ENCODE data around the gene USF3. TPM values are rescaled to one million over a fixed set of nuclear protein-coding genes. Genes with fewer than 3 reads are reported as not detected.
A peak's percentile ranks its signal among the peaks of the same experiment; 100 is the strongest.

Gene USF3, protein sequence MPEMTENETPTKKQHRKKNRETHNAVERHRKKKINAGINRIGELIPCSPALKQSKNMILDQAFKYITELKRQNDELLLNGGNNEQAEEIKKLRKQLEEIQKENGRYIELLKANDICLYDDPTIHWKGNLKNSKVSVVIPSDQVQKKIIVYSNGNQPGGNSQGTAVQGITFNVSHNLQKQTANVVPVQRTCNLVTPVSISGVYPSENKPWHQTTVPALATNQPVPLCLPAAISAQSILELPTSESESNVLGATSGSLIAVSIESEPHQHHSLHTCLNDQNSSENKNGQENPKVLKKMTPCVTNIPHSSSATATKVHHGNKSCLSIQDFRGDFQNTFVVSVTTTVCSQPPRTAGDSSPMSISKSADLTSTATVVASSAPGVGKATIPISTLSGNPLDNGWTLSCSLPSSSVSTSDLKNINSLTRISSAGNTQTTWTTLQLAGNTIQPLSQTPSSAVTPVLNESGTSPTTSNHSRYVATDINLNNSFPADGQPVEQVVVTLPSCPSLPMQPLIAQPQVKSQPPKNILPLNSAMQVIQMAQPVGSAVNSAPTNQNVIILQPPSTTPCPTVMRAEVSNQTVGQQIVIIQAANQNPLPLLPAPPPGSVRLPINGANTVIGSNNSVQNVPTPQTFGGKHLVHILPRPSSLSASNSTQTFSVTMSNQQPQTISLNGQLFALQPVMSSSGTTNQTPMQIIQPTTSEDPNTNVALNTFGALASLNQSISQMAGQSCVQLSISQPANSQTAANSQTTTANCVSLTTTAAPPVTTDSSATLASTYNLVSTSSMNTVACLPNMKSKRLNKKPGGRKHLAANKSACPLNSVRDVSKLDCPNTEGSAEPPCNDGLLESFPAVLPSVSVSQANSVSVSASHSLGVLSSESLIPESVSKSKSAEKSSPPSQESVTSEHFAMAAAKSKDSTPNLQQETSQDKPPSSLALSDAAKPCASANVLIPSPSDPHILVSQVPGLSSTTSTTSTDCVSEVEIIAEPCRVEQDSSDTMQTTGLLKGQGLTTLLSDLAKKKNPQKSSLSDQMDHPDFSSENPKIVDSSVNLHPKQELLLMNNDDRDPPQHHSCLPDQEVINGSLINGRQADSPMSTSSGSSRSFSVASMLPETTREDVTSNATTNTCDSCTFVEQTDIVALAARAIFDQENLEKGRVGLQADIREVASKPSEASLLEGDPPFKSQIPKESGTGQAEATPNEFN (N-terminal part only)
- polyA plus RNA-seq = 1 to 10 TPM; 2.7 to 6.0 (median 3.5) TPM

DNA sequence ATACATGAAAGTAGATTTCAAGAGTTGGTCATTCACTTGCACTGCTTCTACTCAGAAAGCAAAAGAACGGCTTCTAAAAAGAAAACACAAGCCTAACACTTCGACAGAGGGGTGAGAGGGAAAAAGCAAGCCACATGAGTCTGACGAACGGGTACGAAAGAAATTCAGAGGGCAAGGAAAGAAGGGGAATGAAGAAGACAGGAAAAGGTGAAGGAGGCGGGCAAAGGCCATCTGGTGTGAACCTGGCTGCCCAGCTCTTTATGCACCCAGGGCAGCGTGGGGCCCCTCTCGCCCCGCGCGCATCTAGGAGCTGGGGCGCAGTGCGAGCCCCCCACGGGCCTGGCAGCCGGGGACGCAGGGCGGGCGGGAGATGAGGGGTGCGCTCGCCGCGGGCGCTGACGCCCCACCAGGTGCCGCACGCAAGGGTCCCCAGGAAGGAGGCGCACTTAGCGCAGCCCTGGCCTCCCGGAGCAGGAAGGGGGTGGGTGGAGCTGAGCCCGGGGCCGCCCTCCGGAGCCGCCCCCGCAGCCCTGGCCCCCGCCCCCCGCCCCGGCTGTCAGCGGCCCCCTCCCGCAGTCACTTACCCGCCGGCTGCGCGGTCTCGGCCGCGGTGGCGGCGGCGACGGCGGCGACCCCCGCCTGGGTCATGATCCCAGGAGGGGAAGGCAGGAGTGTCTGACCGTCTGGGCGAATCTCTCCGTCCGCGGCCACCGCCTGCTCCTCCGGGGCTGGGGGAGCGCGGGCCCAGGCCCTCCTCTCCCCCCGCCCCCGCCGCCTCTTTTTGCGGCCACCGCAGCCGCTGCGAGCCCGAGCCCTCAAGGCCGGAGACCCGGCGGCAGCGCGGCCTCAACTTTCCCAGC is at the start of gene USF3:
USF3 (minus strand) TSS at position 857 of the 860 bp plus-strand sequence. CDS start 21,764 bp downstream, outside the sequence.
- 0 to 1% (median 0%) methylated on average over 36 to 75 of the region's 75 CpGs for WGBS, 3 donors
- peak within 1 kb of the TSS; percentile 83 for H3K27ac ChIP-seq (ENCODE audit: low read depth, low read length)

DNA sequence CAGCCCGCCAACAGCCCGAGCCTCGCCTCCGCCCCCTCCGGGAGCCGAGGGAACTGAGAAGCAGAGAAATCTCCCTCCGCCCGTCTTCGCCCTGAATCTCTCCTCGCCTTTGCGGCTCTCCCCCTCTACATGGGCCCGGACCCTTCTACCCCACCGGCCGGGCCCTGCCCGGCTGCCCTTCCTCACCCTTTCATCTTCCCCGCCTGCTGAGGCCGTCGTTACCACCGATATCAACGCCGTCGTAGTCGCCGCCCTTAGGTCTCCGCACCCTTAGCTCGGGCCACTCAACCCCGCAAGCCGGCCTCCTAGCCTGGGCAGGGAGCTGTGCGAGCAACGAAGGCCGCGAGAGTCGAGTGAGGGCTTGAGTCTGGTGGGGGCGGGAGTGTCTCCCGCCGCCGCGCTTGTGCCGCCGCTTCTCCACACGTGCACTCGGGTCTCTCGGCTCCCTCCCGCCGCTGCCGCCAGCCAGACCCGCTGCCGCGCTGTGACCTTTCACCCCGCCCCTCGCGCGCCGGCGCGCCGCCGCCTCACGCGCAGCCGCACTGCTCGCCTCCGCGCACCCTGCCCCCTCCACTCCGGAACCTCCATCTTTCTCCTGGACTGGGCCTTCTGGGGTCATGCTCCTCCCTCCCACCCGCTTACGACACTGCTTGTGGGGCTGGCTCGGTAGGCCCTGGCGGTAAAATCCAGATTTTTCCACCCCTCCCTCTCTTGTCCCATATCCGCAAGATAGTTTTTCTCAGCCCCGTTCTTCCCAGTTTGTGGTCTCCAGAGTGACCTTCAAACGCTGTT is 49.5 kb upstream of the USF3 start, which contains the start of gene NAA50:
NAA50 (minus strand) TSS at position 494 of the 792 bp plus-strand sequence; CDS start at position 194, 300 bp downstream.
- 0 to 1% (median 0%) methylated on average over 54 to 72 of the region's 72 CpGs for WGBS, 3 donors
- peak within 1 kb of the TSS; percentile 100 for H3K27ac ChIP-seq (ENCODE audit: low read depth, low read length)

DNA sequence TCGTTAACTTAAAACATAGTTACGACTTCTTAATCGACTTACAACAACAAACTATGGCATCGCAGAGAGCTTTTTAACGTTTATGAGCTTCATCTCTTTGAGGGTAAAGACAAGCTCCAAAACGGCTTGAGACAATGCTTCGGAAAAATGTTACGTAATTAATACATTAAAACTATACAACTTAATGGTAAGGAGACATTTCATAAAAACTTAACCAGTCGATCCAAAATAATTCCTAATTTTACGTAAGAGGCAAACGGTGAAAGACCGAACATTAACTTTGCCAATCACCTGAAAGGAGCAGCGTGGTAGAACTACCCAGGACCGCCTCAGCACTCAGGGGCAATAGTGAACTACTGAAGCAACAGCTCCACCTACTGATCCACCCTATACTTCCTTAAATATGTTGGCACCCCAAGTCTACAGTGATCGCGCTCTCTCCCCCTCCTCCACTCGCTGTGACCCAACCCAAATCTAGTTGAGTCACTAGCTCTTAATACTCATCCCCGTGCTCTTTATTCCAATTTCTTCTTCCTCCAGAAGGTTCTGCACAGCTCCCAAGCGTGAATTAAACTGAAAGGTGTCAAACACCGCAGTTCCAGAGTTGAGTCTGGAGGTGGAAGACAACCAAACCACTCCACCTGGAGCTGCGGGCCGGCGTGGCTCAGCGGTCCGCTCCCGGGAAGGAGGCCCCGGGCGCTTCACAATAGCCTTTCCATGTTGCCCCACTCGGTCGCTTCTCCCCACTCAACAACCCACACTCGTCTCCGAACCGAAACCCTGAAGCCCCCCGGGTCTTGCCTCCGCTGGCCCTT is 48.7 kb upstream of the USF3 start:
- 0 to 1% (median 1%) methylated on average over 35 of the region's 35 CpGs for WGBS, 3 donors
- peak overlapping the region; percentile 100 for H3K27ac ChIP-seq (ENCODE audit: low read depth, low read length)

DNA sequence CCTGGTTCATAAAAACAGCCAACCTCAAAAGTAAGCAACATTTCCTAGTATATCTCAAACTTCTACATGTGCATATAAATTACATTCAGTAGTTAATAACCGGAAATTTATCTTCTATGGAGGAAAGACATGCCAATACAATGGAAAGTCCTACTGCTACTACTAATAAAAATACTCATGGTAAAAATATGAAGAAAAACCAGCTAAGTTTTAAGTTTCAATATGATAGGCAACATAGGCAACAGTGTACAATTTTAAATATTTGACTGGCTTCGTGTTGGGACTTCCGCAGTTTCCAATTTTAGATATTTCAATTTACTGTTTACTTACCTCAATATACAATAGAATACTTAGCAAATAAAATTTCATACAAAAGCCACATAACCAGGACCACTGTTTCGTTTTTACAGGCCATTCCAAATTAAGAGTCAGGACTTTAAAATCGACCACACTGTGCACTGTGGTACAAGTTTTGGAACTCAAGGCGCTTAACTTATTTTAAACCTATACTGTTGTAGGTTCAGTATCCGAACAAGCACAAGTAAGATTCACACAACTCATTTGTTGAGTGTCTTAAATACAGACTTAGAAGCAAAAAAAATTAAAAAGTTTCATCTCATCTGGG is 46.7 kb upstream of the USF3 start:
- WGBS, 3 donors = 50 to 68% (median 68%) methylated on average over 7 of the region's 7 CpGs
- no peak overlapping the region for H3K27ac ChIP-seq (ENCODE audit: low read depth, low read length)

DNA sequence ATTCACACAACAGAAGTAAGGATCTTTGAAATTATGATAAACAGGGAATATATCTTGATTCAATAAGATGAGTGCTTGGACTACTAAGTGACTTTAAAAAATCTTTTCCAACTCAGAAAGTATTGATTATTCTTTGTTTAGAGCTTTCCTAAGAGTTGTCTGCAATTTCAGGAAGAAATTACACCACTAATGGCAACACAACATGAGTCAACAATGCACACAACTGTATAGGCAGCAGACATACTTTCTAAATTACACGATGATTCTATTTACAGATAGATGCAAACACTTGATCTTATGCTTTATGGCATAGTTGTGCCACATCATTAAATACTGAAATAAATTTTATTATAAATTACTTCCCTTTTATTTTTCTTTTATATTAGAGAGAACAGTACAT is 45.2 kb upstream of the USF3 start:
- WGBS, 3 donors = 36 to 57% (median 55%) methylated on average over 1 of the region's 1 CpG
- H3K27ac ChIP-seq (ENCODE audit: low read depth, low read length) = no peak overlapping the region

DNA sequence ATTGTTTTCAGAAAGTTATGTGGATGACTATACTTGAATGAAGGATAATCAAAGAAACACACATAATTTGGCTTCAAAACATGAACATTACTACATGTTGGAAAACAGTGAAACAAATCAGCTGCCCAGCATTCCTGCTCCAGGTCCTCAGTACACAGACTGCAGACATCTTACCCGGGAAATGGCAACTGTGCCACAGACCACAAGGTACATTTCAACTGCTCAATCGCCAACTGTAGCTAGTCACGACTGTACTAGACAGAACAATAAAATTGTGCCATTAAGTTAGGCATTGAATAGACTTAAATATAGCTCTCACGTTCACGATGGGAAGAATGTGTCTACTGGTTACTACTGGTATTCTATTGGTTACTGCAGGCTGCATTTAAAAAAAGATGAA is 44.6 kb upstream of the USF3 start:
- no peak overlapping the region for H3K27ac ChIP-seq (ENCODE audit: low read depth, low read length)
- 48 to 59% (median 57%) methylated on average over 5 of the region's 5 CpGs for whole genome bisulfite sequencing, 3 donors

DNA sequence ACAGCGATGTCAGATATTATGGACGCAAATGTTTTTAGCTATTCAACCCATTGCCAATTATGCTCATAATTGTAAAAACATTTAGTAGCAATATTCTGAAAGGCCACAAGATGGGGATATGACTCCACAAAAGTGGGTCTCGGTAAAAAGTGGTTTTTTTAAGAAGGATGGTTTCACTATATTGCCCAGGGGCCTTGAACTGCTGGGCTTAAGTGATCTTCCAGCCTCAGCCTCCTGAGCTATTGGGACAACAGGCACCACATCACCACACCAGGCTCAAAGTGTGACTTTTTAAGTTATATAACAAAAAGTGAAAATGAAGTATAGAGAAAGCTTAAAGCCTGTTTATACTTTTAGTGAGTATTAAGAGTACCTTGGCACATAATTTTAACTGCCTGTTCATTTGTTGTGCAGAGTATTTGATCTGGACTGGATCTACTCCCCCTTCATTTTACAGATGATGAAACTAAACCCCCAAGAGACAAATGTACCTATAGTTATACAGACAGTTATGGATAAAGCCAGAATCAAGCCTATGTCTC is 40.2 kb upstream of the USF3 start:
- 8 to 14% (median 13%) methylated on average over 3 of the region's 3 CpGs for WGBS, 3 donors
- H3K27ac ChIP-seq (ENCODE audit: low read depth, low read length) = no peak overlapping the region

DNA sequence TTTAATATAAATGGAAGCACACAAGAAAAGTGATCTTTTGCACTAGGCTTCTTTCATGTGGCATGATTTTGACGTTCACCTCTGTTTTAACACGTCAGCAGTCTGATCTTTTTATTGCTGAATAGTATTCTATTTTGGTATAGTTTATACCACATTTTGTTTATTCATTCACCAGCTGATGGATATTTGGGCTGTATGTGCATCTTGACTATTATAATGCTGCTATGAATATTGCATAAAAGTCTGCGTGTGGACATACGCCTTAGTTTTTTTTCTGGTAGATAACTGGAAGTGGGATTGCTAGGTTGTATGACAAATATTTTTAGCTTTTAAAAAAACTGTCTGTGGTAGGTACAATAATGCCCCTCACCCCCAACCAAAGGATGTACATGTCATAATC is 35.3 kb upstream of the USF3 start:
- WGBS, 3 donors = 77 to 87% (median 85%) methylated on average over 4 of the region's 4 CpGs

DNA sequence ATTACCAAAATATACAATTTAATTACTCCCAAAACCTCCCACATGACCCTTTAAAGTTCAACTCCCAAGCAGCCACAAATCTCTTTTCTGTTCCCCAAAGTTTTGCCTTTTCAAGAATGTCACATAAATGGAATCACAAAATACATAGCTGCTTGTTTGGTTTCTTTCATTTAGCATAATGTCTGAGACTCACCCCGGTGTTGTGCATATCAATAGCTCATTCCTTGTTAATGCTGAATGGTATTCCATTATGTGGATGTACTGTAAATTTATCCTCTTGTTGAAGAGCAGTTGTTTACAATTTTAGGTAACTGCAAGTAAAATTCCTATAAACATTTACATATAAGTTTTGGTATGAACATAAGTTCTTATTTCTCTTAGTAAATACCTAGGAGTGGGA is 34.1 kb upstream of the USF3 start:
- WGBS, 3 donors = 88 to 94% (median 90%) methylated on average over 1 of the region's 1 CpG
- H3K27ac ChIP-seq (ENCODE audit: low read depth, low read length) = no peak overlapping the region

More for the DNA sequence above, 35.3 kb upstream of the USF3 start:
- H3K27ac ChIP-seq (ENCODE audit: low read depth, low read length) = no peak overlapping the region

DNA sequence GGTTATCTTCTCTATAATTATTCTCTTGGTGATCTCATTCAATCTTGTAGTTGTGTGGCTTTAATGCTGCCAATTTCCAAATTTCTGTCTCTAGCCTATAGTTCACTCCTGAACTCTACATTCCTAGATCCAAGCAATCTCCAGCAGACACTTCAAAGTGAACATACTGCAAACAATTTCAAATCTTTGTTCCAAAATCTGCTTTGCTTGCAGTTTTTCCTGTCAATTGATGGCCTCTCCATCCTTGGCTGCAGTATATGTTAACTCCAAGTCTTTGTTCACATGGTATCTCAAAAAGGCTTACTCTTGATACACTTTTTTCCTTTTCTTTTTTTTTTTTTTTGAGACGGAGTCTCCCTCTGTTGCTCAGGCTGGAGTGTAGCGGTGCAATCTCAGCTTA is 32.2 kb upstream of the USF3 start:
- 94 to 100% (median 95%) methylated on average over 2 of the region's 2 CpGs for WGBS, 3 donors
- no peak overlapping the region for H3K27ac ChIP-seq (ENCODE audit: low read depth, low read length)

DNA sequence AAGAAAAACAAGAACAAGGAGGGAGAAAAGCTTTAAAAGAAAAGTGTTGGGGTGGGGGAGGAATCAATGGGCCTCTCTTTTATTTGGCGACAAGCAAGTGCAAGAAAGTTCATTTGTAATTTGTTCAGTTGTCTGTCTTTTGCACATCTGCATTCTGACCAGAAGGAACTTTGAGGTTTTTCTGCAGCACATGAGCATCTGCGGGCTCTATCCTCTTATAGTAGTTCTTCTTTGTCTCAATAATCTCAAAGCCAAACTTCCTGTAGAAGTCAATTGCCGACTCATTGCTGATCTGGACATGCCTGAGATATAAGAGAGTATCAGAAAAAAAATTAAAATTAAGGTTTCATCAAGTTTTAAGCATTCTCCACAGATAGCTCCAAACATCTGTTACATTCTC is 25.2 kb upstream of the USF3 start:
- no peak overlapping the region for H3K27ac ChIP-seq (ENCODE audit: low read depth, low read length)
- WGBS, 3 donors = 56 to 80% (median 64%) methylated on average over 3 of the region's 3 CpGs

DNA sequence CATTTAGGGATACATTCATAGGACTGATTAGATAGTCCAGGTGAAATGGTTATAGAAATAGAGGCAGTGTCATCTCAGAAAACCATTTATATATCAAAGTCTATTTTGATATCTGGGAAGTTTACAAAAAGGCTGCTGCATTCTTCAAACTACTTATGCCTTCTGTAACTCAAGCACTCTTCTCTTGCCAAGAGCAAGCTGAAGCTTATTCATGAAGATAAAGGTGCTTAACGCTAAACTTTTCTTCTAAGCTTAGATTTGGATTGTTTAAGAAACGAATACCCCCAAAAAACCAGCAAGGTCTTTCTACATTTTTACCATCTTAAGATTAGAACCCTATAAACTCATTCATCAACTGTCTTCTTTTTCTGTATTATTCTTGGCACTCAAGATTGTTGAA is 23.3 kb upstream of the USF3 start:
- 89 to 95% (median 92%) methylated on average over 2 of the region's 2 CpGs for WGBS, 3 donors
- no peak overlapping the region for H3K27ac ChIP-seq (ENCODE audit: low read depth, low read length)

DNA sequence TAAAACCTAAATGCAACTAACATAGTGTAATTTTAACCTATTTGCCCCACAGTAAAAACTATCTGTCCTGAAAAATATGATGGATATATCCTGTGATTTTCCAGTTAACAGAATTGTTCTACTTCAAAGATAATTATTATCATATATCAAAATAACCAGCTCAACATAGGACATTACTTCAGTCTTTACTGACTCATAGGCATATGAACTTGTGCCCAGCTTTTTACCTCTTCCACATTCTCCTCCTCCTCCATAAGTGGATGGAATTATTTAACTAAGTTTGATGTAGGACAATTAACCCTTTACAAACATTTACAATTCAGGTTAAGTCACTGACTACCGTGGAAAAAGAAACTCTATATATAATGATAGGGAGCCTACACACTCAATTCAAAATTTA is 22.9 kb upstream of the USF3 start:
- WGBS, 3 donors = 92 to 100% (median 95%) methylated on average over 1 of the region's 1 CpG

DNA sequence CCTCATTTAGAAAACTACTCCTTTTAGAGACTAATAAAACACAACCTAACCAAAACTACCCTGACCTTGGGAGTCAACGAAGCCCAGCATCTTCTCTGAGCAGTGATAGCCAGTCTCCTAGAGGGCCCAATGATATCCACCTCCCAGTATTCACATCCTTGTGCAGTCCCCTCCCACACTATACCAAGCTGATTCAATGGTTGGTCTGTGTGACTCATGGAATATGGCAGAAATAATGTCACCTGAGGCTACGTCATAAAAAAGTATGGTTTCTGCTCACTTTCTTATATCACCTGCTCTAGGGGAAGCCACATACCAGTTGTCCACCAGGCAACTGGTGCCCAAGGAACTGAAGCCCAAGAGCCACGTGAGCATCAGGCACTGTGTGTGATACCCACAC is 21.4 kb upstream of the USF3 start:
- no peak overlapping the region for H3K27ac ChIP-seq (ENCODE audit: low read depth, low read length)
- 95 to 97% (median 96%) methylated on average over 3 of the region's 3 CpGs for WGBS, 3 donors

More for the DNA sequence above, 22.9 kb upstream of the USF3 start:
- no peak overlapping the region for H3K27ac ChIP-seq (ENCODE audit: low read depth, low read length)

DNA sequence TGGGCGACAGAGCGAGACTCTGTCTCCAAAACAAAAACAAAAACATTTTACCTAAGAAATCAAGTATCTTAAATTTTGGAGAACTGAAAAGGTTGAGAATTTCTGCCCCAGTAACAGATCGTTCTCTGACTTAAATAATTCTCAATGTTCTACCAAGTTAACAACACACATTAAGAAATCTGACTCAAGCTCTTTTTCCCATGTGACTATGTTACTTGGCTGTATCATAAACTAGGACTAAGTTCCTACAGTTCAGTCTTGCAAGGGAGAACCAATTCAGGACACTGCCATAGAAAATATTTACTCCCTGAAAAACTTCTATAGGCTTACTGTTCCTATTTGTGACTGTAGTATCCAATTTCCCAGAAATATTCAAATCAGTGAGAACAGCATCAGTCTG is 20.9 kb upstream of the USF3 start:
- 82 to 95% (median 85%) methylated on average over 3 of the region's 3 CpGs for WGBS, 3 donors
- no peak overlapping the region for H3K27ac ChIP-seq (ENCODE audit: low read depth, low read length)

DNA sequence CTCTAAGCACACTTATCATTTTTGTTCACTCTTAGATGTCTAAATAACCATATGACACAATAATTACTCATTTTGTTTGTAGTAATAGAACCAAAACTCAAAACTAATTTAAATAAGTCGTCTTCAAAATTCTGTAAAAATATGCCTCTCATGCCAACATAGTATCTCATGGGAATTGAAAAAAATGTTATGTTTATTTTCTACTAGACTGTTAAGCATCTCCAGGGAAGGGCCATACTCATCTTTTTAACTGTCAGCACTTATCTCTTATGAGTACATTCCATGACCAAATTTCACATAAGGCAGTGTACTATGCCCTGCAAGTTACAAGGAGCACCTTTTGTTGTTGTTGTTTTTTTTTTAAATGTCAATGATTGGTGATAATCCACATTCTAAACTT is 18.3 kb upstream of the USF3 start:
- 53 to 80% (median 58%) methylated on average over 1 of the region's 1 CpG for WGBS, 3 donors
- H3K27ac ChIP-seq (ENCODE audit: low read depth, low read length) = no peak overlapping the region

All from adipose tissue (tissue), 3 donors.